ENCODE measurements around the gene PRADC1. TPM values are rescaled to one million over a fixed set of nuclear protein-coding genes. Genes with fewer than 3 reads are reported as not detected.
"Not testable (repeated sequence)": the region's sequence is repeated elsewhere in the genome, so short reads cannot be mapped to it uniquely, and the experiment has no call there.

The PRADC1 gene
- polyA plus RNA-seq (ENCODE audit: insufficient read length) = 35.3 TPM

GRCh38 chr2:73233154-73233931 lies at the start of gene PRADC1:
Gene PRADC1 (minus strand): TSS chr2:73233239. CDS start chr2:73233160, 79 bp downstream.
- DNase-seq (ENCODE audit: low read depth) = peak; percentile 99

GRCh38 chr2:73281244-73281643 lies 48.2 kb upstream of the PRADC1 start:
- DNase-seq (ENCODE audit: low read depth) = no peak

GRCh38 chr2:73279852-73280251 lies 46.8 kb upstream of the PRADC1 start:
- DNase-seq (ENCODE audit: low read depth) = no peak

DNA sequence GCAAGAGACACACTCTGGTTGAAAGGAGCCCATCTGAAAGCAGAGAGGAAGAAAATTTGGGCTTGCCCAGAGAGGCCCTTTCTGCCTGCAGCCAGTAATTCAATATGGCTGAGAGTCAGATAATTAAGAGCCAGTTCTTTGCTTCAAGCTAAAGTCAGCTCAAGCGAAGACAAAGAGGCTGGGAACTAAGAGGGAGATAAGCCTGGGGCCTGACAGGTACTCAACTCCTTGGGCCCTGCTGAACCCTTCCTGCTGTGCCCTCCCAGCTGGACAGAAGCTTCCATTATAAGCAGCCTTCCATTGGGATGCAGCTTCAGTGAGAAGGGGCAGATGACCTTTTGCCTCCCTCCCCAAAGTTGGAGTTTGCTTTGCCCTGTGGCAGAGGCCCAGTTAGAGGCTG lies 39.2 kb upstream of the PRADC1 start:
- no peak for DNase-seq (ENCODE audit: low read depth)

GRCh38 chr2:73269686-73270465 lies 36.8 kb upstream of the PRADC1 start:
- DNase-seq (ENCODE audit: low read depth) = no peak

DNA sequence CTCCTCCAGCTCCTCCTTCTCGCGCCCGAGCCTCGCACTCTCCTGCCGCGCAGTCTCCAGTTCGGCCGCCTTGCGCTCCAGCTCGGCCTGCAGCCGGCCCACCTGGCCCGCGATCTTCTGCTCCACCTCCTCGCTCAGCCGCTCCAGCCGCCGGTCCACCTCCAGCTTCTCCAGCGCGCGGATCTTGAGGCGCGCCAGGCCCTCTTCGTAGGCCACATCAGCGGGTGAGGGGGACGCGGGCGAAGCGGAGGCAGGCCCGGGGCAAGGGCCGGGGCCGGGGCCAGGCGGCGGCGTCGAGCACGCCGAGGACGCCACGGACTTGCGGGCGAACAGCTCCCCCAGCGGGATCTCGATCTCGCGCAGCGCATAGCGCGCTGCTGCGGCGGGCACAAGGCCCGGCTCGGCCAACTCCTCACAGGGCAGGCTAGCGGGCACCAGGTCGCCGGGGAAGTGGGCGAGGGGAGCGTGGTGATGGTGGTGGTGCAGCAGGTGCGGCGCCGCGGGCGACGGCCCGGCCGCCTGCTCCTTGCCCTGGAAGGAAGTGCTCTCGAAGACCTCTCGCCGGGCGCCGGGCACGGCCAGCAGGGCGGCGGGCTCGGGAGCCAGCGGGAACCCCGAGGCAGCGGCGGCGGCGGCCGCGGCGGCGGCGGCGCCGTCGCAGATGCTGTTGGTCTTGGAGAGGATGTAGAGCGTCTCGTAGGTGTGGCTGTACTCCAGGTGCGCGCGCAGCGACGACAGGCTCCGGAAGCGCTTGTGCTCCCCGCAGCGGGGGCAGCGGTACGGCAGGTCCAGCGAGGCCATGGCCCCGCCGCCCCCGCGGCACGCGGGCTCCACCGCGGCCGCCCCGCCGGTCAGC lies 36.0 kb upstream of the PRADC1 start:
- no peak for DNase-seq (ENCODE audit: low read depth)

DNA sequence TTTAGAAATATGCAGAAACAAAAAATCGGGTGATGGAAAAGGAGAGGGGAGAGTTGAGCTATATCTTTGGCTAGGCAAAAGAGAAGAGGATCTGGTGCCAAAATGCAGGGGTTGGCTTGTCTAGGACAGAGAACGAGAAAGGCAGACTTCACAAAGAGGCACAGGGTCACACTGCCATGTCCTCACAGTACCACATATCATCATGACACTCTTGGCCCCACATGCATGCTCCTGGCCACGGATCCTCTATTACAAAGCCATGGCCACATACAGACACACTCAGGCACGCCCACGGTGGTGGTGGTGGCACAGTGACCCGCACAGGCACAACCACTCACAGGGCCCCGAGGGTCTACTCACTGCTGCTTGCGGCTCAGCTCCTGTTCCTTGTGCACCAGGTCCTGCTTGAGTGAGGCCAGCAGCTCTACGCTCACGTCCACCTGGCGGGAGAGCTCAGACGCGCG lies 35.4 kb upstream of the PRADC1 start:
- DNase-seq (ENCODE audit: low read depth) = no peak

DNA sequence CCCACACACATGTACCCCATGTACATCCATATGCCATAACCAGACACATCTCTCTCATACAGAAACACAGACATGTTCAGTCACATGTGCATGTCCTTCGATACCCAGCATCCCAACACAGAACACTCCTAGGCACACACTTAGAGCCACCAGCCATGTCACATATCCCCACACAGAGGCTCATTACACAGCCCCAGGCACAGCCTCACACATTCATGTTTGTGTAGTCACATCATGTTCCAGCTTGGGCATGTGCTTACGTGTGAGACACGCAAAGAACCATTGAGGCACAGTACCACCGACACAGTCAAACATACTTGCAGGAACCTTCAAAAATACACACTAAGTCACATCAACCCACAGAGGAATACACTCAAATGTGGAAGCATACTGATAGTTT lies 34.0 kb upstream of the PRADC1 start:
- no peak for DNase-seq (ENCODE audit: low read depth)

DNA sequence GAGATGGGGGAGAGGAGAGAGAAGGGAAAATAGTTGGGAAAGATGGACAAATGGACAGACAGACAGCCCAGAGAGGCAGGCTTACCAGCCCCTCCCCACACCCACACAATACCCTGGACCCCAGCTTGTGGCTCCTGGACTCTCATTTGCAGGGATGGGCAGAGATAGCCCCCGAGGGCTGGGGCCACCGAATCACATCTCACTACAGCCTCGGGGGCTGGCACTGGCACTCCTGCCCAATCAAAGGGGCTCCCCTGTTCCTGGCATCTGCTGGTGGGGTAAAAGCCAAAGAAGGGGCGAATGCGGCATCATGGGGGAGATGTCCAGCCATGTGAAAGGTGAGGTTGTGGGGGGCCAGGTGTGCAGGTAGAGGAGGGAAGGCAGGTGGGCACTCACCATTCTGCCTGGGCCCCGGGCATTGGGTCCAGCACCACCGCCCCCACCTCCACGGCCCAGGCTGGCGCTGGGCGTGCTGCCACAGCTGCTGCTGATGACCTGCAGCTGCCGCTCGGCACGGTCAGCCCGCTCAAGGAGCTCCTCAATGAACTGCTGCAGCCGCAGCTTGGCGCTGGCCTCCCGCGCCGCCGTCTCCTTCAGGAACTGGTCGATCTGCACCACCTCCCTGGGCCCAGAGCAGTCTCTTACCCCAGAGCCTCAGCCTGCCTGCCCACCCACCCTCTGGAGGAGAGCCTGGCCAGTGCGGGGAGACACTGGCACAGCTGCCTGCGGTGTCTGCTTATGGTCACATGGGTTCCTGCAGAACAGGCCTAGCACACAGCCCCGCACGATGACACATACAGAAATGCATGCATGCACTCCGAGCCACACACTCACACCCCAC lies 33.2 kb upstream of the PRADC1 start:
- DNase-seq (ENCODE audit: low read depth) = no peak

GRCh38 chr2:73265298-73266060 lies 32.4 kb upstream of the PRADC1 start:
- no peak for DNase-seq (ENCODE audit: low read depth)

DNA sequence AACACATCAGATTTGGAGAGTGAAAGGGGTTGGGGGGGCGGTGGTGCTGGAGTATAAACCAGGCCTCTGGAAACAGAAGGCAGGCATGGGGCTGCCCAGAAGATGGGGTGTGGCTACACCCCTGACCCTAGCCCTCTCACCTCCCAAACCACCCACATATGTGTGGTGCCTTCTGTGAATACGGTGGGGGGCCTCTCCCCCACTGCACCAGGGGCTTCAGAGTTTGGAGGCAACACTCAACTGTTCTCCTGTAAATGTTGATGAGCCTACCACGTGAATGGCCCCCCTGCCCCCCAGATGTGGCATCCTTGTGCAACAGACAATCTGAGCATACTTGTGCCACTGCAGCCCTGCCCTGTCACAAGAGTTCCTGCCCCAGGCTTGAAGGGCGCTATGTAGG lies 31.7 kb upstream of the PRADC1 start:
- DNase-seq (ENCODE audit: low read depth) = no peak

DNA sequence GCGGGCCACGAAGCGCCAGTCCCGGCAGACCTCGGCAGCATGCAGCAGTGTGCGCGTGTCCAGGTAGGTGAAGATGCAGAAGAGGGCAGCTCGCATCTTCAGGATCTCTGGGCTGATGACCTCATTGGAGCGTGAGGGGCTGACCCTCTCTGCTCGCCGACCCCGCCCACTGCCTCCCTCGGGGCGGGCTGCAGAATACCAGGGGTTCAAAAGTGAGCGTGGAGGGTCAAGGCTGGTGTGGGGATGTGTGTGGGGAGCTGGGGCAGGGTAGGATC lies 31.2 kb upstream of the PRADC1 start:
- DNase-seq (ENCODE audit: low read depth) = no peak

DNA sequence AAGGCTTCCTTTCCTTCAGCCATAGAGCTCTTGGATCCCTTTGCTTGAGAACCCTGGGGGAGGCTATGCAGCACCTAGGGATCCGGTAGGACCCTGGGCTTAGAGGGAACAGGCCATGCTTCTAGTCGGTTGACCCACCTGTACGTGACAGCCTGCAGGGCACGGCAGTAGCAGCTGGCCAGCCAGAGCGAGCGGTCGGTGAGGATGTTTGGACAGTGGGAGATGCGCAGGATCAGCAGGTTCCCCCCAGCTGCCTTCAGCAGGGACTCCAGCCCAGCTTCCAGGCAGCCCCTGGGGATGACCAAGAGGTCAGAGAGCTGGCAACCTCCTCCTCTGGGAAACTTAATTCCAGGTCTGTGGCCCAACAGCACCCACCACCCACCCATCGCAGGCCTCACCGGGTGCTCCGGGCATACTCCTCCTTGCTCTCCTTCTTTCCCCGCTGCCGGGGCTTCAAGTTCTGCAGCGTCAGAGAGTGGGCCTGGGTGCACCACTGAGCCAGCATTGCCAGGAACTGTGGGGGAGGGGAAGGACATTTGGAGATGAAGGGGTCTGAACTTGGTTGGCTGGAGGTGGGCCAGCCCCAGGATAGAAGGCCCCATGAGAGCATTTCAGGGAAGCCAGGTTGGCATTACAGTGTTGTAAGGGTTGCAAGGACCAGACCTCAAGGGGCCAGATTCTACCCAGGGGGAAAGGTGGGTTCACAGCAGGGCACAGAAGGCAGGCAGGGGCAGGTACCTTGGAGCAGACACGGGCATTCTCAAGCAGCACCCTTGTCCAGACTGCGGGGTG lies 30.7 kb upstream of the PRADC1 start:
- DNase-seq (ENCODE audit: low read depth) = no peak

DNA sequence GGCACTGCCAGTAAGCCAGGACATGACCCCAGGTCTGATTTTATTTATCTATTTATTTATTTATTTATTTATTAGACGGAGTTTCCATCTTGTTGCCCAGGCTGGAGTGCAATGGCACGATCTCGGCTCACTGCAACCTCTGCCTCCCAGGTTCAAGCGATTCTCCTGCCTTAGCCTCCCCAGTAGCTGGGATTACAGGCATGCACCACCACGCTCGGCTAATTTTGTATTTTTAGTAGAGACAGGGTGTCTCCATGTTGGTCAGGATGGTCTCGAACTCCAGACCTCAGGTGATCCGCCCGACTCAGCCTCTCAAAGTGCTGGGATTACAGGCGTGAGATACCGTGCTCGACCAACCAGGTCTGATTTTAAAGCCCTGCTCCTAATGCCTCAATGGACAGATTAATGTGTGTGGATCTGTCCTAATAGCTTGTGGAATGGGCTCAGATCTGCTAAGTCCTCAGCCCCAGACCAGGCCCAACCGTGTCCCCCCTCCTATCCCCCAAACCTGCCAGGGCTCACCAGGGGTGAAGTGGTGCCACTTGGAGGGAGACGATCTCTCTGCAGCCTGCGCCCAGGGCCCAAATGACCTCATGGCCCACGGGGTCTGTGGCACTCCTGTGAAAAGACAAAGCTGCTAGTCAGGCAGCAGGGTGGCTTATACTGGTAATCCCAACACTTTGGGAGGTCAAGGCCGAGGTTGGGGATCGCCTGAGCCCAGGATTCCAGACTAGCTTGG lies 29.8 kb upstream of the PRADC1 start:
- not testable (repeated sequence) for DNase-seq (ENCODE audit: low read depth)

GRCh38 chr2:73262108-73262651 lies 29.1 kb upstream of the PRADC1 start:
- DNase-seq (ENCODE audit: low read depth) = no peak

DNA sequence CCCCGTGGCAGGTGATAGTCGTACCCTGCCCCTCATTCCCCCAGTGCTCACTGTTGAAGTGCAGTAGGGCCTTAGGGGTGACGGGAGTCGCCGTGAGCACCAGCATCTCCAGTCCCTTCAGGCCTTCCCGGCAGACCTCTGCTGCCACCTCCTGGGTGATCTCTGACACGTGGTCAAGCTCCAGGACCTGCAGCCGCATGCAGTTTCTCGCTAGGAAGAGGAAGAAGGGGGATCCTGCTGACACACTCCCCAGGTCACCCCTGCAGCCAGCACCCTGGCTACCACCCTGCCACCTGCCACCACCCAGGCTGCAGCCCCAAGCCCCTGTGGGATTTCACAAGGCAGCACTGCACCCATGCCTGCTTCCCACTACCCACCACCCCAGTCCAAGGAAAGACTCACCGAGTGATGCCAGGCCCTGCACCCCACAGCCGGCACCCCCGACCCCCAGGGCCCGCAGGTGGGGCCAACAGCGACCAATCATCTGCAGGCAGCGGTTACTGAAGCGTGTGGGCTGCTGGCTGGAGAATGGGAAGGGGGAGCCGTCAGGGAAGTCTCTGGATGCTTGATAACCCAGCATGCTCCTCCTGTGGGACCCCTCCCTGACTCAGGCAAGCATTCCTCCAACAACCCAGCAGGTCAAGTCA lies 27.4 kb upstream of the PRADC1 start:
- no peak for DNase-seq (ENCODE audit: low read depth)

DNA sequence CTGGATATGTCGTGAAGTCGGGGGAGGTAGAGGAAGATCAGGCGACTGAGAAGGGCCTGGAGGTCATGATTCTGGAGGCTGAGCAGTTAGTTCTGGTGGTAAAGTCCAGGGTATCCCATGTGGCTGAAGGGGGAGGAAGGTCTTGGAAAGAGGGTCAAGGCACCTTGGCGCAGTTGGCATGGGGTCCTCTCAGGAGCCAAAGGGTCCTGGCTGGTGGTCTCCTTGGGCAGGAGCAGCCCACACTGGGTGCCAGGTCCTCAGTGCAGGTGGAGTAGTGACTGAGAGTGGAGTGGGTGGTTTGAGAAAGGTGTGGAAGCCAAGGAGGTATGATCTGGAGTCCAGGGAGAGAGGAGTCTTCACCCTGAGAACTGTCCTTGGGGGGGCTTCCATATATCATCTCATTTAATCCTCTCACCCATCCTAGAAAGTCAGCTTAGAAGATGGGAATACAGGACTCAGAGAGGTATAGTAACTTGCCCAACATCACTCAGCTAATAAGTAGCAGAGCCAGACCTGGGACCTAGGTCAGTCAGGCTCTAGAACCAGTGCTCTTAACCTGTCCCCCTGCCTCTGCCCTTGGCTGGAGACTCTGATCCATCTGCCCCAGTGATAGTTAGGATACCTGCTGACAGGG lies 26.8 kb upstream of the PRADC1 start:
- DNase-seq (ENCODE audit: low read depth) = no peak

DNA sequence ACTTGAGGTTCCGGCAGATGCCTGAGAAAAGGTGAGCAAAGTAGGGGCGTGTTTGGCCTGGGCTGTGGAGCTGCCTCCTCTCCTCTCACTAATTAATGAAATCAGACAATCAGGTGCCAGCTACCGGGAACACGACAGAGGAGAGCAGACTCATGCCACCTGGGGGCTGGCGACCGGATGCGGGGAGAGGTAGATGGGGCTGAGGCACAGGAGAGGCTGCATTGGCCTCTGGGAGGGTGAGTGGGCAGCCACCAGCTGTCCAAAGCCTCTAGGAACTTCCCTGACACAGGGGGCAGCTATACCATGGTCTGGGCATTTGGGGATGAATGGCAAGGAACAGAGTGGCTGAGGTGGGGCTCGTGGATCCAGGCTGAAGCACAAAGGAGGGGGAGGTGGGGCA lies 26.2 kb upstream of the PRADC1 start:
- DNase-seq (ENCODE audit: low read depth) = no peak

All from forelimb muscle (tissue), 1 donor.